ENCODE results near the gene CD300E. TPM values are rescaled to one million over a fixed set of nuclear protein-coding genes. Genes with fewer than 3 reads are reported as not detected.
"Not testable (repeated sequence)": the region's sequence is repeated elsewhere in the genome, so short reads cannot be mapped to it uniquely, and the experiment has no call there.

CD300E gene
- total and polyA plus RNA-seq, 7 donors: 0.09 to 0.50 (median 0.24) TPM; not detected in 1

DNA sequence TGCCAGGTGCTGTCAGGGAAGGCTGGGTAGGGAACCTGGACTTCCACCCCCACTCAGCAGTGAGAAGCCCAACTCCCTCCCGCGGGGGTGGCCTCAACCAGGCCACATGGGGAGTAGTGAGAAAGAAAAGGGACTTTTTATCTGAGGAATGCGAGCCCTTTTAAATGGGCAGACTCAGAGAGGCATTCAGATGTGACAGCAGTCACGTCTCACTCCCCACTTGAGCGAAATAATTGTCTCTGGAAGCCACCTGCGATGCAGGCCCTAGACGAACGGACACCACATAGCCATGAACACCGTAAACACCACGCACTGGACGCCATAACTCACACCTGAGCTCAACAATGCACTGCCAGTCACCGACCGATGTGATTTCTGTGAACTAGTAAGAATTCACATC is 11.9 kb upstream of the CD300E start:
- no peak overlapping the region for H3K27ac ChIP-seq
- H3K4me3 ChIP-seq: no peak overlapping the region
- no peaks in the 10 kb centered on the region for H3K9me3 ChIP-seq
- DNase-seq (no peak), ATAC-seq (no peak)
- H3K36me3 ChIP-seq (ENCODE audit: insufficient read depth in 1 of 2, low read depth in 1 of 2): no peaks in the 10 kb centered on the region
- intact Hi-C loops (cut with DNase I): no loop called here
- WGBS, 3 donors: 56 to 62% (median 60%) methylated on average over 13 of the region's 13 CpGs
- peaks cover 0 to 62% (median 13%) of the 10 kb centered on the region in 3 donors for H3K27me3 ChIP-seq (ENCODE audit: insufficient read depth in 3 of 3, low read length in 2 of 3)
- no peaks in the 10 kb centered on the region for H3K4me1 ChIP-seq
- TF ChIP-seq, protein P1, sequence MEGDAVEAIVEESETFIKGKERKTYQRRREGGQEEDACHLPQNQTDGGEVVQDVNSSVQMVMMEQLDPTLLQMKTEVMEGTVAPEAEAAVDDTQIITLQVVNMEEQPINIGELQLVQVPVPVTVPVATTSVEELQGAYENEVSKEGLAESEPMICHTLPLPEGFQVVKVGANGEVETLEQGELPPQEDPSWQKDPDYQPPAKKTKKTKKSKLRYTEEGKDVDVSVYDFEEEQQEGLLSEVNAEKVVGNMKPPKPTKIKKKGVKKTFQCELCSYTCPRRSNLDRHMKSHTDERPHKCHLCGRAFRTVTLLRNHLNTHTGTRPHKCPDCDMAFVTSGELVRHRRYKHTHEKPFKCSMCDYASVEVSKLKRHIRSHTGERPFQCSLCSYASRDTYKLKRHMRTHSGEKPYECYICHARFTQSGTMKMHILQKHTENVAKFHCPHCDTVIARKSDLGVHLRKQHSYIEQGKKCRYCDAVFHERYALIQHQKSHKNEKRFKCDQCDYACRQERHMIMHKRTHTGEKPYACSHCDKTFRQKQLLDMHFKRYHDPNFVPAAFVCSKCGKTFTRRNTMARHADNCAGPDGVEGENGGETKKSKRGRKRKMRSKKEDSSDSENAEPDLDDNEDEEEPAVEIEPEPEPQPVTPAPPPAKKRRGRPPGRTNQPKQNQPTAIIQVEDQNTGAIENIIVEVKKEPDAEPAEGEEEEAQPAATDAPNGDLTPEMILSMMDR (IDR thresholded peaks at IDR 0.05): no peak

DNA sequence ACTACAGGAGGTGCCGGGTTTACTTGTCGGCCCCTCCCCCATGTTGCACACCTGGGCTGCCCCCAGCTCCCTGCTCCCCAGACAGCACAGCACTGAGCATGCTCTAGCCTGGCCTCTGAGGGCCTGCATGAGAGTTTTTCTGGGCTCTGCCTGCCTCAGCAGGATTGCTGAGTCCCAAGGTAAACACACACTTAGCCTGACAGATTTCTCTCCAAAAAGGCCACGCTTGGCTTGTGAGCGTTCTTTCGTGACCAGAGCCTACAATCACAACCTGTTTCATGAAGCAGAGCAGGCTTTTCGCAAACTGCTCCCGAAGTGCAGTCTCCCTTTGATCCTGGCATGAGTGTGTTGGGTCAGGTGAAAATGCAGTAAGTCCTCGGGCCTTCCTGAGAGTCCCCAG is 9.8 kb upstream of the CD300E start:
- Histone ChIP-seq H3K27ac (no peak overlapping the region), H3K4me1 (no peaks in the 10 kb centered on the region), H3K36me3 (ENCODE audit: insufficient read depth in 1 of 2, low read depth in 1 of 2) (no peaks in the 10 kb centered on the region), H3K27me3 (ENCODE audit: insufficient read depth in 3 of 3, low read length in 2 of 3) (peaks cover 0 to 47% (median 13%) of the 10 kb centered on the region in 3 donors), H3K9me3 (no peaks in the 10 kb centered on the region), H3K4me3 (no peak overlapping the region)
- 81 to 84% (median 82%) methylated on average over 8 of the region's 8 CpGs for WGBS, 3 donors
- intact Hi-C loops (cut with DNase I): no loop called here
- DNase-seq (no peak), ATAC-seq (no peak)
- TF ChIP-seq, protein P1 (IDR thresholded peaks at IDR 0.05): no peak

DNA sequence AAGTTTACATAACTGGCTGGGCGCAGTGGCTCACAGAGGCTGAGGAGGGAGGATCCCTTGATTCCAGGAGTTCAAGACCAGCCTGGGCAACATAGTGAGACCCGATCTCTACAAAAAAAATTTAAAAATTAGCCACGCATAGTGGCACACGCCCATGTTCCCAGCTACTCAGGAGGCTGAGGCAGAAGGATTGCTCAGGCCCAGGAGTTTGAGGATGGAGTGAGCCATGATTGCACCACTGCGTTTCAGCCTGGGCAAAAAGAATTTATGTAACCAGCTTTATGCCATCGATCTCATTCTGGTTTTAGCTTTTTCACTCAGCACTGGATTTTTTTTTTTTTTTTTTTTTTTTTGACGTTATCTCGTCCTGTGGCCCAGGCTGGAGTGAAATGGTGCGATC is 9.1 kb upstream of the CD300E start:
- H3K27me3 ChIP-seq (ENCODE audit: insufficient read depth in 3 of 3, low read length in 2 of 3): peaks cover 0 to 41% (median 16%) of the 10 kb centered on the region in 3 donors
- no peaks in the 10 kb centered on the region for H3K36me3 ChIP-seq (ENCODE audit: insufficient read depth in 1 of 2, low read depth in 1 of 2)
- H3K9me3 ChIP-seq: no peaks in the 10 kb centered on the region
- ATAC-seq (no peak), DNase-seq (no peak)
- no peaks in the 10 kb centered on the region for H3K4me1 ChIP-seq
- H3K4me3 ChIP-seq: no peak overlapping the region
- WGBS, 3 donors: 69 to 75% (median 74%) methylated on average over 9 of the region's 9 CpGs
- H3K27ac ChIP-seq: no peak overlapping the region
- TF ChIP-seq, protein P1 (IDR thresholded peaks at IDR 0.05): no peak
- intact Hi-C loops (cut with DNase I): no loop called here

DNA sequence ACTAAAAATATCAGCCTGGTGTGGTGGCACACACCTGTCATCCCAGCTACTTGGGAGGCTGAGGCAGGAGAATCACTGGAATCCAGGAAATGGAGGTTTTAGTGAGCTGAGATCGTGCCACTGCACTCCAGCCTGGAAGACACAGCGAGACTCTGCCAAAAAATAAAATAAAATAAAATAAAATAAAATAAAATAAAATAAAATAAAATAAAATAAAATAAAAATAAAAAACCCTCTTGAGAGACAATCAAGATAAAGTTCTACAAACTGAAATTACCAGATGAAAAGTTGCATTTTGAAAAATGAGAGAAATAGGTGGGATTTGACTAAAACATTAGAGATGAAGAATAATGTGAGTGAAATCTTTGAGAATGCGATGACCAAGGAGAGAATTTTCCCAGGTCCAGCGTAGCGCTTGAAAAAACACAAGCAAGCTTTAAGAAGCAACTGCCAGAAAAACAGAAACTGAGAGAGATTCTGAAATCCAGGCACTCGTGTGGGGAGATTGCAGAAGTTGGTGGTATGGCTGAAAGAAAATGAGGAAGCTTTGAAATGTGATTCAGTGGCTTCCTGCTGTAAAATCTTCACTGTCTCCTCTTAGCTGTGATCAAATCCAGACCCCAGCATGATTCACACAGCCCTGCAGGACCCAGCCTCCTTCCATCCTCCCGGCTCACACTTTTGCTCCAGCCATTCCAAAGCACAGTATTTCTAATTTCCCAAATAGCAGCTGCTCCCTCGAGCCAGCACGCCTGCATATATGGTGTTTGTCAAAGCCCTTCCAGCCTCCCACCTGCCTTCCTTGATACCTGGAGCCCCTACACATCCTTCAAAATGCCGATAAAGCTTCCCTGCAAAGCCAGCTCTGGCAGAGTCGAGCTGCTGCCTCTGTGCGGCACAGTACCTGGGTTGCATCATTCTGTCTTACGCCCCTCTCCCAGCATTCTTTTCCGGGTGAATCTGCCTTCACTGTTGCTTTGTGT is 8.2 kb upstream of the CD300E start:
- Histone ChIP-seq H3K27ac (no peak overlapping the region), H3K9me3 (no peaks in the 10 kb centered on the region), H3K4me3 (no peak overlapping the region), H3K27me3 (ENCODE audit: insufficient read depth in 3 of 3, low read length in 2 of 3) (peaks cover 0 to 40% (median 16%) of the 10 kb centered on the region in 3 donors), H3K36me3 (ENCODE audit: insufficient read depth in 1 of 2, low read depth in 1 of 2) (no peaks in the 10 kb centered on the region), H3K4me1 (no peaks in the 10 kb centered on the region)
- 38 to 44% (median 43%) methylated on average over 14 of the region's 14 CpGs for WGBS, 3 donors
- DNase-seq (no peak), ATAC-seq (no peak)
- TF ChIP-seq, protein P1 (IDR thresholded peaks at IDR 0.05): no peak
- intact Hi-C loops (cut with DNase I): no loop called here

- H3K4me3 ChIP-seq; H3K9me3 ChIP-seq; H3K36me3 ChIP-seq (ENCODE audit: insufficient read depth in 1 of 2, low read depth in 1 of 2); intact Hi-C loops (cut with DNase I); H3K27ac ChIP-seq; DNase-seq; ATAC-seq; H3K4me1 ChIP-seq: not testable (repeated sequence)
- 76 to 86% (median 83%) methylated on average over 14 of the region's 14 CpGs for WGBS, 3 donors
- H3K27me3 ChIP-seq (ENCODE audit: insufficient read depth in 3 of 3, low read length in 2 of 3): peaks cover 0 to 29% (median 11%) of the 10 kb centered on the region in 3 donors
Observed at GRCh38 chr17:74630251-74630650, 6.7 kb upstream of the CD300E start.
